HG02981 (cell line): ENCODE results near the gene GPX6.
"Not testable (repeated sequence)": the region's sequence is repeated elsewhere in the genome, so short reads cannot be mapped to it uniquely, and the experiment has no call there.

Experiments
- ATAC-seq: cut with Tn5 transposase; IDR thresholded peaks from one replicate; pipeline ENCODE4 v1.9.1; 2021; ENCODE audit warnings: mild to moderate bottlenecking, moderate library complexity; ENCODE audit not compliant: unreplicated experiment

GPX6 gene

GRCh38 chr6:28525496-28526039 lies 10.0 kb upstream of the GPX6 start, which contains the start of gene GPX5:
Gene GPX5 (plus strand): TSS chr6:28525881. CDS start chr6:28526014, 133 bp downstream.
- no peak for ATAC-seq

- ATAC-seq = no peak
Measured at GRCh38 chr6:28523241-28523622, 7.6 kb upstream of the GPX6 start.

DNA sequence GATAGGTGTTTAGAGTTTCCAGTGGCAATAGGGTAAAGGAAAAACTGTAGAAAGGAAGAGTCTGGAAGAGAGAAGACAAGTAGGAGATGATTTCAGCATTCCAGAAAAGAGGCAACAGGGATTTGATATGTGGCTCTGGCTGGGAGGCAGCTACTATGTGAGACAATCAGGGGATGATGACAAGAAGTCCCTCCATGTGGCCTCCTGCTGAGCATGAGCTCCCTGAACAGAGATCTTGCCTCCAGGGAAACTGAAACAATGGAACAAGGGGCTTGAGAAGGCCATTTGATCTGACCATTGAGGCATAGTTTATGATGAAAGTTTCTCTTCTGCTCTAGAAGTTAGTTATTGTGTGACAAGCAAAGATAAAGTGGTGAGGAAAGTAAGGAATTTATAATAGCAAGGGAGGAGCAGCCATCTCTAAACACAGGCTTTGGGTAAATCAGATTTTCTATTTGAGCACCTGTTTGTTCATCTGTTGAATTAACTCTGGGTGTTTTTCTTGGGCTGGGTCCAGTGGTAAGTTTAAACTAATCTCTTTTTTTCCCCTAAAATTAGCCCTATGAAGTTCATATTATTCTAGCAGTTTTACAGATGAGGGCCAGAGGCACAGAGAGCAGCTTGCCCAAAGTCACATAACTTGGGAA lies 7.1 kb upstream of the GPX6 start:
- no peak for ATAC-seq

- ATAC-seq = no peak
Measured at GRCh38 chr6:28517964-28518363, 2.4 kb upstream of the GPX6 start.

DNA sequence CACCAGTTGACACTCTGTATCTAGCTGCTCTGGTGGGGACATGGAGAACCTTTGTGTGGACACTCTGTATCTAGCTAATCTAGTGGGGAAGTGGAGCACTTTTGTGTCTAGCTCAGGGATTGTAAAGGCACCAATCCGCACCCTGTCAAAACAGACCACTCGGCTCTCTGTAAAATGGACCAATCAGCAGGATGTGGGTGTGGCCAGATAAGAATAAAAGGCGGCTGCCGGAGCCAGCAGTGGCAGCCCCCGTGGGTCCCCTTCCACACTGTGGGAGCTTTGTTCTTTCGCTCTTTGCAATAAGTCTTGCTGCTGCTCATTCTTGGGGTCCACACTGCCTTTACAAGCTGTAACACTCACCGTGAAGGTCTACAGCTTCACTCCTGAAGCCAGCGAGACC lies 3.2 kb downstream of the GPX6 start:
- not testable (repeated sequence) for ATAC-seq

DNA sequence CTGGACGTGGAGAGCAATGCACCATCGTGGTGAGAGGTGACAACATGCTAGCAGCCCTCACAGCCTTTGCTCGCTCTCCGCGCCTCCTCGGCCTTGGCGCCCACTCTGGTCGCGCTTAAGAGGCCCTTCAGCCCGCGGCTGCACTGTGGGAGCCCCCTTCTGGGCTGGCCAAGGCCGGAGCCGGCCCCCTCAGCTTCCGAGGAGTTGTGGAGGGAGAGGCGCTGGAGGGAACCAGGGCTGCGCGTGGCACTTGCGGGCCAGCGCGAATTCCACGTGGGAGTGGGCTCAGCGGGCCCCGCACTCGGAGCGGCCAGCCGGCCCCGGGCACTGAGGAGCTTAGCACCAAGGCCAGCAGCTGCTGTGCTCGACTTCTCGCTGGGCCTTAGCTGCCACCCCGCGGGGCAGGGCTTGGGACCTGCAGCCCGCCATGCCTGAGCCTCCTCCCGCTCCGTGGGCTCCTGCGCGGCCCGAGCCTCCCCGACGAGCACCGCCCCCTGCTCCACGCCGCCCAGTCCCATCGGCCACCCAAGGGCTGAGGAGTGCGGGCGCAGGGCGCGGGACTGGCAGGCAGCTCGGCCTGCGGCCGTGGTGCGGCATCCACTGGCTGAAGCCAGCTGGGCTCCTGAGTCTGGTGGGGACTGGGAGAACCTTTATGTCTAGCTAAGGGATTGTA lies 3.8 kb downstream of the GPX6 start:
- ATAC-seq = no peak

GRCh38 chr6:28506807-28507475 lies 8.7 kb downstream of the GPX6 start:
- ATAC-seq = no peak

DNA sequence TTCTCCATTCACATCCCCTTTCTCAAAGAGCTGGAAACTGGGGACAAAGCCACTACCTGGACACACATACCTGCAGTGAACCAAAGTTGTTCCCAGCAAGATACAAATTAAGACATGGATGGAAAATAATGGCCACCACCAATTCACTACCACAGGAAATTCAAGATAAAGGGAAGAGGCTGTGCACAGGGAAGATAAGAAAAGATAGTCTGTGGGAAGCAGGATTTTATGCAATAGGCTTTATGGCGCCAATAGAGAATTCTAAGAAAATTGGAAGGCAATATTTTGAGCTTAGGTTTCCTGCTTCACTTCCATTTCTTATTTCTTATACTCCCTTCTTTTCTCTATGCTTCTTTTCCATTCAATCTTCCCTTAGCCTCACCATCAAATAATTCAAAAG lies 9.9 kb downstream of the GPX6 start:
- ATAC-seq = no peak

DNA sequence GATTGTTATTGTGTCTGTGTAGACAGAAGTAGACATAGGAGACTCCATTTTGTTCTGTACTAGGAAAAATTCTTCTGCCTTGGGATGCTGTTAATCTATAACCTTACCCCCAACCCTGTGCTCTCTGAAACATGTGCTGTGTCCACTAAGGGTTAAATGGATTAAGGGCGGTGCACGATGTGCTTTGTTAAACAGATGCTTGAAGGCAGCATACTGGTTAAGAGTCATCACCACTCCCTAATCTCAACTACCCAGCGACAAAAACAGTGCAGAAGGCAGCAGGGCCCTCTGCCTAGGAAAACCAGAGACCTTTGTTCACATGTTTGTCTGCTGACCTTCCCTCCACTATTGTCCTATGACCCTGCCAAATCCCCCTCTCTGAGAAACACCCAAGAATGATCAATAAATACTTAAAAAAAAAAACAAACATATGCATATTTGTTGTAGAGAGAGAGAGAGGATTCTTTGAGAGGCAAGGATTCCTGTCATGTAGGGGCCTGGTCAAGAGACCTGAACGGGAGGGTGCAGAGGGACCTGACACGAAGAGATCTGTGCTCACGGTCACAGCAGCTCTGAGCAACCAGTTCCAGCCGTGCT lies 12.8 kb downstream of the GPX6 start:
- ATAC-seq = not testable (repeated sequence)

DNA sequence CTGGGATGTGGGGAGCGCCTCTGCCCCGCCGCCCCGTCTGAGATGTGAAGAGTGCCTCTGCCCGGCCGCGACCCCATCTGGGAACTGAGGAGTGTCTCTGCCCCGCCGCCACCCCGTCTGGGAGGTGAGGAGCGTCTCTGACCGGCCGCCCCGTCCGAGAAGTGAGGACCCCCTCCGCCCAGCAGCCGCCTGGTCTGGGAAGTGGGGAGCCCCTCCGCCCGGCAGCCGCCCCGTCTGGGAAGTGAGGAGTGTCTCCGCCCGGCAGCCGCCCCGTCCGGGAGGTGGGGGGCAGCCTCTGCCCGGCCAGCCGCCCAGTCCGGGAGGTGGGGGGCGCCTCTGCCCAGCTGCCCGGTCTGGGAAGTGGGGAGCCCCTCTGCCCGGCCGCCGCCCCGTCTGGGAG lies 13.5 kb downstream of the GPX6 start:
- ATAC-seq = not testable (repeated sequence)

DNA sequence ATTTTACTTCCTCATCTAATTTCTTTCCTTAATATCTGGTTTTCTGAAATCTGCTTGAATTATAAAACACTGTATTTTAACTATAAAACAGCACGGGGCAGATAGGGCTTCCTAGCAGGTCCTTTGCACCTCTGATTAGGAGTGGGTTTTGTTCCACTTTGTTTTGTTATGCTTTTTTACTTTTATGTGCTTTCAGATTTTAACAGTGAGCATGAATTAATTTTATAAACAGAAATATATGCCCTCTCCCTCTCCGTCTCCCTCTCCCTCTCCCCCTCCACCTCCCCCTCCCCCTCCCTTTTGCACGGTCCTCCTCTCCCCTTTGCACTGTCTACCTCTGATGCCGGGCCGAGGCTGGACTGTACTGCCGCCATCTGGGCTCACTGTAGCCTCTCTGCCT lies 14.3 kb downstream of the GPX6 start:
- ATAC-seq = no peak

DNA sequence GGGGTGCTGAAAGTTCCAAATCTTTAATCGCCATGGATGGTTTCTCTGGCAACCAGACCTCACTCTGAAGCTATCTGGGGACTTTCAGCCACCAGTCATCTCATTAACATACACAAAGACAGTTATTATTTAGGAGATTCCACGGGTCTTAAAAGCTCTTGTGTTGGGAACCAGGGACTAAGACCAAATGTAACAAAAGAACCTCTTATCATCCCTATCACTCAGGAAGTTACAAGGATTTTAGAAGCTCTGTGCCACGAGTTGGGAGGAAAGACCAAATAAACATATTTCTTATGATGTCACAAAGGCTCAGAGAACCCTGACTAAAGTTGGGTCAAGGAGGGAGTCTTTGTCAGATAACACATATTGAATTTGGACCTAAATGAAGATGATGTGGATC lies 17.7 kb downstream of the GPX6 start:
- no peak for ATAC-seq

GRCh38 chr6:28497306-28497705 lies 18.3 kb downstream of the GPX6 start:
- no peak for ATAC-seq

DNA sequence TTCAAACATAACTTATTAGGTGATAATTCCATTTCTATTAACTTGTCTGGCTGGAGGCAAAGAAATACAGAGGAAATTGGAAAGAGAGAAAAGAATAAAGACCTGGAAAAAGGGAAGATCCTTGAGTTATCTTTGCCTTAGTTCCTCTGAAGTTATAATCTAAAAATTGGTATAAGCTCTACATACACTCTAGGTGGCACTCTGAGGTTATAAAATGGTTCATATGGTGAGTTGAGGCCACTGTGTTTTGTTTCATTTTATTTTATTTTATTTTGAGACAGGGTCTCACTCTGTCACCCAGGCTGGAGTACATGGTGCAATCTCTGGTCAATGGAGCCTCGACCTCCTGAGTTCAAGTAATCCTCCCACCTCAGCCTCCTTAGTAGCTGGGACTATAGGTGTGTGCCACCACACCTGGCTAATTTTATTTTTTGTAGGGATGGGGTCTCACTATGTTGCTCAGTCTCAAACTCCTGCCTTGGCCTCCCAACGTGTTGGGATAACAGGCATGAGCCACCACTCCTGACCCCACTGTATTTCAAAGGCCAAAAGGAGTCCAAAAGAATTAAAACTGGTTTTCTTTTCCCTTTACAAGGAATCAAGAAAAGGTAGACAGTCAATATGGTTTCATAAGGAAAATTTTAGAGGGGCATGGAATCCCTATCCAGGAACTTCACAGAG lies 19.4 kb downstream of the GPX6 start:
- no peak for ATAC-seq

DNA sequence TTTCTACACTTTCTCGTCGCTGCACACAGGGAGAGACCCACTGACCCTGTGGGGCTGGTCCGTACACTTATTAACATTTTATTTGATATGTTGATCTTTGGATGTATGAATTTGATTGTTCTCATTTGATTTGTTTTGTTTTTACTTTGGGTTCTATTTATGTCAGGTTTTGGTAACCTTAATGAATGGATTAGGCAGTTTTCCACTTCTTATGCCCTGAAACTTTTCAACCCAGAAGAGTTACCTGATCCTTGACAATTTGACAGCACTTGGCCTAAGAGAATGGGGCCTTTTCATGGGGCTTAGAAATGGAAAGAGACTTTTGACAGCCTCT lies 23.6 kb downstream of the GPX6 start:
- no peak for ATAC-seq

GRCh38 chr6:28490205-28490890 lies 25.2 kb downstream of the GPX6 start:
- ATAC-seq = no peak

DNA sequence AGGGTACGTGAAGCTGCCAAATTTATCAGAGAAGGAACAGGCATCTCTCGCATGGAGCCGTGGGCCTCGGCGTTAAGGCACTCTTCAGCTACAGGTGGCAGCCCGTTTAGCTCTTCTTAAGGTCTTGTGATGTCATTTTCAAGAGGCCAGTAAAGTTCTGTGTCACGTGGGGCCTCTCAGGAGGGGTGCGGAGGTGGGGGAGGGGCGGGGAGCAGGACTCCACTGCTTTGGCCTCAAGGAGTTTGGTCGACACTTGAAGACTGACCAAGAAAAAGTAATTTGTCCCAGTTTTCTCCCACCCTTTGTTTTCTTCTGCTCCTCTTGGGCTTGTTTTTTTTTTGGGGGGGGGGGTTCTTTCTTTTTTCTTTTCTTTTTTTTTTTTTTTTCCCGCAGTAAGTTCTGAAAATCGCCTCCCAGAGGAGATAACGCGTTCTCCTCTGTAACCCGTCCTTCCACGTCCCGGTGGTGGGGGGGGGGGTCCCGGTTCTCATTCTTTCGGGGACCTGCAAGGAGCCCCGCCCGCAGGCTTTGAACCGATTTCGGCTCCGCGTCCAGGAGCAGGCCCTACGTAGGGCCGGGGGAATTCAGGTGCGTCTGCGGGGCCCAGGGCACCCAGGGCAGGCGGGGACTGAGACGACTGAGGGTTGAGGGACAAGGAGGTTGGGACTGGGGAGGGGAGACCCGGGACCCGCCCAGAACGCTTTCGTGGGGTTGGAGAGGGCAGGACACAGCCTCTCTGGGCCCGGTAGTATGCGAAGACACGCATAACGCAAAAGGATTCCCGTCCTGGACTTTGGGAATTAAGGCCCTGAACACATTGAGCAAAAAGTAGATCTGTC lies 26.0 kb downstream of the GPX6 start:
- ATAC-seq = peak; percentile 71

DNA sequence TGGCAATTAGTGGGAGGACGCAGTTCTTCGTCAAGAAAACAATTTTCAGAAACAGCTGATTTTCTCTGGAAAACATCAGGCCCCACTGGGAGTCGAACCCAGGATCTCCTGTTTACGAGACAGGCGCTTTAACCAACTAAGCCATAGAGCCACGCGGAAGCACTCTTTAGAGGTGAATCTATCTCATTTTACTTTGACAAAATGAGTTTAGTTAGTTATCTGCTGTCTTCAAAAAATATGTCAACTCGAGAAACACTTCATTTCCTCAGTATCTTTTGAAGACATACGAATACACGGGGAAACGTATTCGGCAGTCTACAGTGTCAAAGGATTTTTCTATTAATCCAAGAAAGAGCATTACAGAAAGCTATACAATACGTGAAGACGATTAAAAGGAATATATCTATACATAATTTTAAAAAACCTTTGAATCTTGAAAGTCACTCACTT lies 26.7 kb downstream of the GPX6 start:
- ATAC-seq = no peak

DNA sequence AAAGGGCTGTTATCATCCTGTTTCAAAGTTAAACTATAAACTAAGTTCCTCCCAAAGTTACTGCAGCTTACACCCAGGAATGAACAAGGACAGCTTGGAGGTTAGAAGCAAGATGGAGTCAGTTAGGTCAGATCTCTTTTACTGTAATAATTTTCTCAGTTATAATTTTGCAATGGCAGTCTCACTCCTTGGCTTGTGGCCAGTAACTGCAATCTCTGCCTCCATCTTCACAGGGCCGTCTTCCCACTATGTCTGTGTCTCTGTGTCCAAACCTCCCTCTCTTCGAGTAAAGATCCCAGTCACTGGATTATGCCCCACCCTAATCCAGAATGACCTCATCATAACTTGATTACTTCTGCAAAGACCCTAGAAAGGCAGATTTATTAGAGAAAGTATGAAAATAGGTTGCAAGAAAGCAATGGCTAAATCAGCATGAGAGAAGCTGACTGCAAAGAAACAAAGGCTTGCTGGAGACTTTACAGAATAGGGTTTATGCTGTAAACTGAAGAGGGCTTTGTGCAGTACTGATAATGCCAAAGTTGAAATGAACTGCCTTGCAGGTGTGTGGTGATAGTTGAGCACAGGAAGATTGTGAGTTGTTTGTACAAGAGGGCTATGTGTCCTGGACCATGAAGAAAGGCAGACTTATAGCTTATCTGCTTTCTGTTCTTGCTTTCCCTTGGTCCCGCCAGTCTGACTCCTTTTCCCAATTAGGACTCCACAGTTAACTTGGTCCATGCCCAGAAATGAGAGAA lies 28.4 kb downstream of the GPX6 start:
- ATAC-seq = no peak
